22Rv1 (cell line): ENCODE results near the gene RYR2.

Experiments used
- CTCF ChIP-seq: fragments of 450-650 bp; IDR thresholded peaks from 2 replicates; pipeline ENCODE4 v1.5.1; 2017; ENCODE audit warnings: mild to moderate bottlenecking
- ZFX ChIP-seq: fragments of 450-650 bp; IDR thresholded peaks from 2 replicates; pipeline ENCODE4 v1.6.1; 2017; ENCODE audit warnings: antibody characterized with exemption, borderline replicate concordance

- TF ChIP-seq CTCF, result no peak
- TF ChIP-seq ZFX, result no peak
Measured at GRCh38 chr1:237684236-237684635, 642.3 kb downstream of the RYR2 start.
